Ramos (cell line): ENCODE measurements around the gene PANK3.

Source experiments
- in situ Hi-C: fragments of 300-500 bp; cut with MboI; formaldehyde crosslinking; loops from one replicate; pipeline ENCODE4 v1.14.3; 2022; ENCODE audit warnings: low sequenced_read_pairs; ENCODE audit not compliant: unreplicated experiment

PANK3 gene

DNA sequence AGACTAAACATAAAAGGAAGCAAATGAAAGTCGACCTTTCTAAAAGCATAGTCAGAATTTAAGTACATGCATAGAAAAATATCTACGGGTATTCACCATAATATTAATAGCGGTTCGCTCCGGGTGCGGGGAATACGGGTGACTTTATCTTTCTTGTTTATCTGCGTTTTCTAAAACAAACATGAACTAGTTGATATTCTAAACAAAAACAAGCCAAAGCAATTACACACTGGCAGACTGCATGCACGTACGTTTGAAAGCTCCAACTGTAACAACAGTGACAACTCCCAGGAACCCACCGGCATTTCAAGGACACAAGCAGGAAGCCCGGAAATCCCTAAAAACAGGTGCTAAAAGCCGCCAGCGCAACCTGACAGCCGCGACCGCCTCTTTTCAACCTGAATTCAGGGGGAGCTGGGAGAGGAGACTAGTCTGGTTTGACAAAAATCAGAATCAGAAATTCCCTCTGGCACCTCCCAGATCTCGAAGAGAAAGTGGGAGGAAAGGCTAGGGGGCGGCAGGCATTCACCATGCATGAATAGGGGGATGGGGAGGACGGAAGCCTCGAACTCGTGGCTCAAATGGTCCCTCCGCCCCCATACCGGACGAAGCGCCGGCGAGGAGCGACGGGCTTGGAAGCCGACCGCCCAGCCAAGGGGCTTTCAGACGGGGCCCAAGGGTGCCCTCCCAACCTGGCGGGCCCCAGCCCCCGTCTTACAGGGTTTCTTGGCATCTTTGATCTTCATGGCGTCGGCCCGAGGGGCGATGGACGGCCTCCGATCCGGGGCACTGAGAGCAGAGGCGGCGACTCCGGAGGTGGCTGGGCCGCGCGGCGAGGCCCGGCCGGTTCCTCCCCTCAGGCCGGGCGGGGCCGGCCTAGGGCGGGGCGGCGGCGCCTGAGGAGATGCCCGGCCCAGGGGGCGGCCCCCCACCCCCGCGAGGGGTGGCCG, at the start of gene PANK3:
Gene PANK3, minus strand, starts transcription at position 831 of the 950 bp plus-strand sequence. Its CDS starts 85 bp downstream, at position 746.
- in situ Hi-C loops, result no loop called here

DNA sequence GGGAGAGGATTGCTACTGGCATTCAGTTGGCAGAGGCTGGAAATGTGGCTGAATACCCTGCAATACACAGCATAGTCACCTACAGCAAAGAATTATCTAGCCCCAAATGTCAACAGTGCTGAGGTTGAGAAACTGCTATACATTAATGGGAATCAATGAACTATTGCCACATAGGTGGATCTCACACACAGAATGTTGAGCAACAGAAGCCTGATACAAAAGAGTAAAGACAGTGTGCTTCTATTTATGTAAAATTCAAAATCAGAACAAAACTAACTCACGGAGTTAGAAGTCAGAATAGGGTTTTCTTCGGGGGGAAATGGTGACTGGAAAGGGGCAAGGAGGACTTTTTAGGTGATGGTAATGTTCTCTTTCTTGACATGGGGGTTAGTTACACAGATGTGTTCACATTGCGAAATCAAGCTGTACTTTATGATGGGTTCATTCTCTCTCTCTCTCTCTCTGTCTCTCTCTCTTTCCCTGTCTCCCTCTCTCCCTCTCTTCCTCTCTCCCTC, 45.7 kb upstream of the PANK3 start:
- in situ Hi-C loops, result no loop called here

DNA sequence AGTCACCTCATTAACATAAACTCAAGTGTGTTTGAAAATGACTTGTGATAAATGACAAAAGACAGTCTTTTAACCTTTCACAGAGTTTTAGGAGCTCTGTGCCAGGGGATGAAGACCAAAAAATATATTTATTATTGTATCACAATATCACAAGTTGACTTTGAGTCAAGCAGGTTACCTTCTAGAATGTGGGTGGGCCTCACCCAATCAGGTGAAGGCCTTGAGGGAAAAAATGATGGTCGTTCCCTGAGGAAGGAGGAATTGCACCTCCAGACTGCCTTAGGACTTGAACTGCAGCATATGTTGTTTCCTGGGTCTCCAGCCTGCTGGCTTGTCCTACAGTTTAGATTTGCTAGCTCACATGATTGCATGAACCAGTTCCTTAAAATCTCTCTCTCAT, 41.6 kb upstream of the PANK3 start:
- in situ Hi-C loops, result no loop called here

DNA sequence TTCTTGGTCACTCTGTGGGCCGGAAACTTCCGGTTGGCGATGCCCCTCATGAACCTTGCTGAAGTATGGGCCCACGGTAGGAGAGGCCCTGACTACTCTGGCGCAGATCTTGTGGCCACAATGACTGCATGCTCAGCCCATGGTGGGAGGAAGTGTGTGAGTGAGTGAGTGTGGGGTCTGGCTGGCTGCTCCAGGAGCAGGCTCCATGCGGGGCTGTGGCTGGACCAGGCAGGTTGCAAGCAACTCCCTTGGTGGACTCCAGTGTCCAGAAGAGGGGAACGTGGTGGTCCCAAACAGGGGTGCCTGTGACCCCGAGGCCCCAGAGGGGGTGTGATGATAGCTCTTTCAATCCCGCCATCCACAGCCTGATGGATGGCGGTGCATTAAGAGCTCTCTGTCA, 35.5 kb upstream of the PANK3 start:
- in situ Hi-C loops, result no loop called here

DNA sequence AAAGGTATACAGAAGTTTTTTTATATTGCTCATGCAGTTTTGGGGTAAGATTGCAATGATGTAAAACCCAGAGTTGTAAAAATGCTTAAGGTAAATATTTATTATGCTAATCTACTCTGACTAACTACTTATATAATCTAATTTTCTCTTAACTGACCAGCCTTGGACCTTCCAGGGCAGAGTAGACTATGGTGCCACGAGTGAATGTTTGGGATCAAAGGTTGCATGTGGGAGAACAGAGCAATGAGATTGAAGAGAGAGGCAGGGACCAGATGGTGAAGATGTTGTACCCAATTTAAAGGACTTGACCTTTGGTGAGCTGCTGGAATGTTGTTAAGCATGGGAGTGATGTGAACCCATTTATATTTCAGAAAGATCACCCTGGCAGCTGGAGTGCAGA, 34.8 kb upstream of the PANK3 start:
- in situ Hi-C loops, result no loop called here

DNA sequence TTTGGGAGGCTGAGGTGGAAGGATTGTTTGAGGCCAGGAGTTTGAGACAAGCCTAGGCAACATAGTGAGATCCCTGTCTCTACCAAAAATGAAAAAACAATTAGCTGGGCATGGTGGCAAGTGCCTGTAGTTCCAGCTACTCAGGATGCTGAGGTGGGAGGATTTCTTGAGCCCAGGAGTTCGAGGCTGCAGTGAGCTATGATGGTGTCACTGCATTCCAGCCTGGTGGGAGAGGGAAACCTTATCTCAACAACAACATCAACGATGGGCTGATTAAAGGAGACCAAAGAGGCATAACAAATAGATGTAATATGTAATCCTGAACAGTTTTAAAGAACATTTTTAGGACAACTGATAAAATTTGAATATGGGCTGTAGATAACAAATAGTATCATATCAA, 34.2 kb upstream of the PANK3 start:
- in situ Hi-C loops, result no loop called here

DNA sequence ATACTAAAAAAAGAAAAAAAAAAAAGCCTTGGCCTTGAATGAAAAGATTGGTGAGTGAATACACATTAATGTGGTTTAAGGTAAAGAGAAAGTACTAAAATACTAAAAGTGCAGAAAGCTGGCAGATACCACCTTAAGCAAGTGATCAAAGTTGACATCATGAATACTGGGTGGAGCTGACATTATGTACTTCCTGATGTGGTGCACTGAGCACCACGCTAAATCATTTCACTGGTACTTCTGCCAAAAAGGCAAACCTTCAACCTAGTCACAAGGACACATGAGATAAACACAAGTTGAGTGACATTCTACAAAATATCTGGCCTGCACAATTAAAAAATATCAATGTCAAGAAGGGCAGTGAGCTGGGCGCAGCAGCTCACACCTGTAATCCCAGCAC, 33.8 kb upstream of the PANK3 start:
- in situ Hi-C loops, result no loop called here

DNA sequence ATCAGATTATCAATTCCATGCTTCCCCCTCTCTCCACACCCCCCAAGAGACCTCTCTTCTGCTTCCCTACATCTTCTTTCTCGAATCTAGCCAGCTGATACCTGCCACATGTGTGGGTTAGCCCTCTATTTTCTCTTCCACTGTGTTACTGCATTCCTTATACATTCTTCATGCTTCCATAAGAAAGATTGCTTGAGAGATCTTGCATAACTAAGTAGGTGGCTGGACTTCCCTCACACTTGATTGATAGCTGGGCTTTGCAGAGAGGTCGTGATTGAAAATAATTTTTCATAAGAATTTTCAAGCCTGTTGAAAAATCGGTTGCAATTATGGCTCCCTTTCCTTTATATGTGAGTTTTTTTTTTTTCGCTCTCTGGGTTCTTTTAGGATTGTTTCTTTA, 33.0 kb upstream of the PANK3 start:
- in situ Hi-C loops, result no loop called here

DNA sequence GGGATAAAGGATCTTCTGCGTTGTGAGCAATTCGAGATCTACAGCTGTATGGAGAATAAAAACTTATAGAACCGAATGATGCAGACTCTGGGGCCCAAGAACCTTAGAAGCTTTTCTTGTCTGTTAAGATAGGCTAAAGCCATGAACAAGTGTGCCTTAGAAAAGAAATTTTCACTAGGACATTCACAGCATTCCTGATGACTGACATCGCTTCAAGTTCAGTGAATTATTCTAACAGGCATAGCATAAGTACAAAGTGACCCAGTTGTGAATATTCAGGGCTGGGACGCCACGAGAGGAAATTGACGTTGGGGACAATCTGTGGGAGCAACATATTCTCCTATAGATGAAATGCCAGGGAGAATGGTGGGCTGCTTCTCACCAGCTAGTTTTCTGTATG, 32.0 kb upstream of the PANK3 start:
- in situ Hi-C loops, result no loop called here

DNA sequence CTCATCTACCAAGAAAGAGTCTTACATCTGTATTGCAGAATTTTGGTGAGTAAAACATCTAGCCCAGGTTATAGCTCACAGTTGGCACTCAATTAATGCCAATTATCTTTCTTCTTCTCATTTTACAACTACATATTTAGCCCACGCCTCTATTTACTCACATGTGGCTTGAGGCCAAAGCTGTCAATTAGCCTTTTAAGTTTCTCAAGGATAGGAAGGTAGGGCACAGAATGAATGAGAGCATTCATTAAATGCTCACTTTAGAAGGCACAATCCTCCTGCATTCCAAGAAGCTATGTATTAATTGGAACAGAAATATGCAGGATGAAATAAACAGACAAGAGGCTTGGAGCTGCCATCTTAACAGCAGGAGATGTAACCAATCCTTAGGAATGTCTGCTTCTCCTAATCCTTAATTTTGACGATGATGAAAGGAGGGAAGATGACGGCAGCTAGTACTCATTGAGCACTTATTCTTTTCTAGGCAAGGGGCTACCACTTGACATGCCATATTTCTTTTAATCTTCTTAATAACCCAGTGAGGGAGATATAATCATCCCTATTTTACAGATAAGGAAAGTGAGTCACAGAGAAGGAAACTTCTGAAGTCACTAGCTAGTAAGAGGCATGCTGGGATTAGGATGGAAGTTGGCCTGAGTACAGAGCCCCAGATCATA, 30.8 kb upstream of the PANK3 start:
- in situ Hi-C loops, result no loop called here

DNA sequence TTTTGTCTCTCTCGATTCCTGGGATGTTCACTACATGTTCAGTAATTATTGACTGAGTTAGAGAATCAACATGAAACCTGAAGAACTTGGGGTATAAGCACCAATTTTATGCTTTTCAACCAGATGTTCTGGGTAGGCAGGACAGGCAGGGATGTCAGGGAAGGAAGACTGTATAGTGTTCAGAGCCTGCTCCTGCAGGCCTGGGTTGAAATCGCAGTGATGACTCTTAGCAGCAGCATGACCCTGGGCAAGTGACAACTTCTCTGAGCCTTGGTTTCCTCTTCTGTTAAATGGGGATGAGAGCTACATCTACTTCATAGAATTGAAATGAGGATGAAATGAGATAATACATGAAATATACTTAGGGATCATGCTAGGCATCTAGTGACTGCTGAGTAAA, 29.7 kb upstream of the PANK3 start:
- in situ Hi-C loops, result no loop called here

DNA sequence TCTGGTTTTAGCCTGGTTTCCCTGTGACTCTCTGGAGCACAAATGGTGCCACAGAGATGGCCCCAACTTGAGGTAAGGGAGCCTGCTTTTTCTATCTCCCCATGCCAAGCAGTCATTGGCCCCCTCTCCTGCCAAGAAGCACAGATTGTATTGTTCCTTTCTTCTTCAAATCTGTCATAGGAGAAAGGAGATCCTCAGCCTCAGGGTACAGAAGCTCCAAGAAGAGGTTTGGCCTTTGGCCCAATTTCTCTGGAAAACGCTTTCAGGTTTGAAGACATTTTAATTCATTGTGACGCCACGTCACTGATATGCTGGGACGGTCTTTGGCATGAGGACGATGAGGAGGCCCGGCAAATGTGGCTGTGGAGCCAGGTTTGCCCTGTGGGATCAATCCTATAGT, 29.2 kb upstream of the PANK3 start:
- in situ Hi-C loops, result no loop called here

DNA sequence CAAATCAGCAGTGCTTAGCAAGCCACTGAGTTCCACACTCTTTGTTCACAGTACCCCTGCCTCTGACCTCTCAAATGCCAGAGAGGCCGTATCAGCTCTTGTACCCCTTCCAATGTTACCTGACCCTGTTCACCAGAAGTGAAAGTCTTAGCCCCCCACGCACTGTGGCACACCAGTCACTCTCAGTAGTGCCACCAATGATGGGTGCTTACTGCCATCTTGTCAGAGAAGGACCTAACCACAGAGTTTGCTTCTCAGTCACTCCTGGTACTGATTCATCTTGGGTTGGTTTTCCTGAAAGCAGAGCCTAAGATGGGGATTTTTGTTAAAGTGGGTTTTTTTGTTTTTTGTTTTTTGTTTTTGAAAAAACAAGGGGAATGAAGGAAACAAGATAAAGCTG, 28.8 kb upstream of the PANK3 start:
- in situ Hi-C loops, result no loop called here

DNA sequence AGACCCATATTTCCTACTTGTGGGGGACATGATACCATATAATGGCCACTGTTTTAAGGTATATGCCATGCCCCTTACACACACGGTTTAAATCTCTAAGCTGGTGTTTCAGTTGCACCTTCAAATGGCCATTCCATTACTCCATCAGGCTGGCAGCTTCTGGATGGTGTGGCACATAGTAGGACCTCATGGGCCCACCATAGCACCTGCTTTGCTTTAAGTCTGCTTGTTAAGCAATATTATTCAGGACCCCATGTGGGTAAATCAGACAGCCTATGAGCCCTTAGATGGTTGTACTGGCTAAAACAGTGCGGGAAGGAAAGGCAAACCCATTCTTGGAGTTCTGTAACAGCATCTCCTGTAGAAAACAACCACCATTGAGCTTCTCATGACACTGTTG, 27.4 kb upstream of the PANK3 start:
- in situ Hi-C loops, result no loop called here

DNA sequence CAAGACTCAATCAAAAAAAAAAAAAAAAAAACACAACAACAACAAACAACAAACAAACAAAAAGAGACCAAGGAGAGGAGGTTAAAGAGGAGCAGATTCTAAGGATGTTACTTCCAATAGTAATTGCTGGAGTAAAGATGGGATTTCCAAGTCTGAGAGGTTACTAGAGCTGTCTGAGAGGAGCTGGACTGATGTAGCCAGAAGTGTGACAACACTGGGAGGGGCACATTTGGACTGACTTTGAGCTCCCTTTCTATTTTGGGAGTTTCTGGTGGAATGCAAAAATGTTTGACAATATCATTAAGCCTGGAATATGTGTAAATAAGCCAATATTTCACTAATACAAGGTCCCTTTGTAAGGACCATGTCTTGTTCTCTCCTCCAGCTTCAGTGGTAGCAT, 25.3 kb upstream of the PANK3 start:
- in situ Hi-C loops, result no loop called here

DNA sequence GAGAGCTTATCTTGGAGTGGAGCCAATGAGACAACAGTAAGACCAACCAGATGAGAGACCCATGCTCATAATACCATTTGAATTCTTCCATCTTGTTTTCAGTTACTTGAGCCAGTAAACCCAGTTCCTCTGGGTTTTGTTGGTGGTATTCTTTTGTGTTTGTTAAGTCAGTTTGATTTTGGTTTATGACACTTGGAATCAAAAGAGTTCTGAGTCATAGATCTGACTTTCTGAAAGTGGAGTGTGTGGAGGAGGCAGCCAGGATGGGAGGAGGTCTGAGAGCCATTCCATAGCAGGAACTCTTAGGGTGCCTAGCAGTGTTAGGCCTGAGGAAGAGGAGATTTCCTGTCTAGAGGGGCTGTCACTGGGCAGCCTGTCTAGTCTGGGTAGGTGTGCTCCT, 24.6 kb upstream of the PANK3 start:
- in situ Hi-C loops, result no loop called here

DNA sequence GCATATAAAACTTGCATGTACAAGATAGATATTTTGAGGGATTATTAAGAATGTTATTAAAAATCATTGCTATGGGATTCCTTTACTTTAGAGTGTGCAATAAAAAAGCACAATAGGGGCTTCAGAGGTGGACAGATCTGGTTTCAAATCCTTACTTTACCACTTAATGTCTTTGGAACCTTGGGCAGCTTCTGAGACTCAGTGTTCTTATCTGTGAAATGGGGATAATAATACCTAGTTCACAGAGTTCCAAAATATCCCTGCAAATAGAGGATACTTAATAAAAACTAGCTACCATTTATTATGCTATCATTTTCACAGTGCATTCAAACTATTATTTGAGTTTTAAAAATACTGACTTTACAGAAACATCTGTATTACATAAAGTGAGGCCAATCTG, 23.3 kb upstream of the PANK3 start:
- in situ Hi-C loops, result no loop called here

DNA sequence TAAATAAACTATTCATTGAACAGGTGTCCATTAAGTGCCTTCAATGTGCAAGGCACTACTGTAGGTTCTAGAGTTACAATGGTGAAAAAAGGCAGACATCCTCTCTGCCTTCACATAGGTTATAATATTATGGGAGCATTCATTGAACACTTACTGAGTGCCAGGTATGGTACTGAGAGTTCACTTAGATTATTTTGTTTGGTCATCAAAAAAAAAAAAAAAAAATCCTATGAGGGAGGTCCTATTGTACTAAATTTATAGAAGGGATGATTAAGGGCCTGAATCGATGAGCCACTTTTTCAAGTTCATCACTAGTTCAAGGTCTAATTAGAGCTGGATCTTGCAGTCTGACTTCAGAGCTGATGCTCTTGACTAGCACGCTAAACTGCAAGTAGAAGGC, 22.8 kb upstream of the PANK3 start:
- in situ Hi-C loops, result no loop called here

DNA sequence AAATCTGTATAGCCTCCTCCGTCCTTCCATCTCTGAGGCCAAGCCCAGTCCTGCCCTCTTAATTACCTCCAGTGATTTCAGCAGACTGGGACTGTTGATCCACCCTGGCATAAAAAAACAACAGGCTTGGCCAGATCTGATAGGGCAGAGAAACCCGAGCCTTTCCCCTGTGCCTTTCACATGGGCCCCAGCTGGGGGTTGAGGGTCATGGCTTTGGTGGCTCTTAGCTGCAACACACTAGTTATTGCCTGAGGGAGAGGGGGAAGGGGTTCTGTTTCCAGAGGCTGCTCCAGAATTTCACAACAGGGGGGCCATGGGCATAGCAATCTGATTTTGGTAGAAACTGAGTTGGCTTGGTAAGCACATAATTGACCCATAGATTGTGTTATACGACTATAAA, 21.2 kb upstream of the PANK3 start:
- in situ Hi-C loops, result no loop called here

DNA sequence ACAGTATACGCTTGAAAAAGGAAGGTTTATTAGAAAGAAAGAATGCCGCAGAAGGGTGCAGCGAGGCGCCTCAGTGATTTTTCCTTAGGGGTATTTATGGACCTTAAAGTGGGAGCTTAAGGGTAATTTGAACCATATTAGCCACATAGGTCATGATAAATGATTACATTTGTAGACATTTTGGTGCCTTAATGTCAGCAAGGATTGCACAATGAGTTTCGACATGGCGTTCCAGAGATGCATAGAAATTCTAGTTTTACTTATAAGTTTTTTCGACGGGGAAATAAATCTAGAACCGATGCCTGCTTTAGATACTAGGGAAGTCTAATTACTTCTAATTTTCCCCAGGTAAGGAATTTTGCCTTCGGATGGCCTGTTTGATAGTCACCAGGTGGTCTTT, 20.7 kb upstream of the PANK3 start:
- in situ Hi-C loops, result no loop called here

DNA sequence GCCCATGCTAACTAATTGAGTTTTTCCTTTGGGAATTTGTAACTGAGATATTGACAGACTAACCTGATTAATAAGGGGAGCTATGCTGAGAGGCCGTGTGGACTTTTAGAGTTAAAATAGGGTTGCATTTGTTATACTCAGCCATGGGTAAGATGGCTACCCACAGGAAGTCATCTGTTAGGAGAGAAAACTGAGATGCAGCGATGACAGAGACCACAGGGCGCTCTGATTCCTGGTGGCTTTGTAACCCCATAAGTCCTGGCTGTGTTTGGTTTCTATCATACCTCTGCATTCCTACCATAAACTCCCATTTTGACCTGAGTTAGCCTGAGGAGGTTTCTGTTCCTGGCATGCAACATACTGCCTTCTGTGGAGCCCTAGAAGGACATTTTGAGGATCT, 19.5 kb upstream of the PANK3 start:
- in situ Hi-C loops, result no loop called here

DNA sequence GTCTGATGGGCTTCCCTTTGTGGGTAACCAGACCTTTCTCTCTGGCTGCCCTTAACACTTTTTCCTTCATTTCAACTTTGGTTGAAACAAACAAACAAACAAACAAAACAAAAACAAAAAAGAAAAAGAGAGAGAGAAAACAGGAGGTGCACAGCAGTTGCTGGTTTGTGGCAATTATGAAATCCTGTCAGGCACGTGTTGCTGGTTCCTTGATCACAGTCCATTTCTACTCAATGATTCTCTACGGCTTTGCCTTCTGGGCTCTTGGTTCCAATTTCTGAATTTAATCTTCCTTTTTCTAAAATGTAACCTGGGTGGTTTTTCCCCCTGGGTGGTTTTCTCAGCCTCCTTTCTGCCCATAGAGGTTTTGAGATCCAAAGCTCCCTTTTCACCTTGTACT, 17.8 kb upstream of the PANK3 start:
- in situ Hi-C loops, result no loop called here
